HG03439 (cell line): ENCODE results near the gene SGCD.
A peak's percentile ranks its signal among the peaks of the same experiment; 100 is the strongest.

Source experiments
- ATAC-seq: cut with Tn5 transposase; IDR thresholded peaks from one replicate; pipeline ENCODE4 v1.9.1; 2021; ENCODE audit warnings: mild to moderate bottlenecking, moderate library complexity; ENCODE audit not compliant: unreplicated experiment

Gene SGCD

GRCh38 chr5:156450778-156451177 is 123.8 kb downstream of the SGCD start:
- ATAC-seq = no peak

DNA sequence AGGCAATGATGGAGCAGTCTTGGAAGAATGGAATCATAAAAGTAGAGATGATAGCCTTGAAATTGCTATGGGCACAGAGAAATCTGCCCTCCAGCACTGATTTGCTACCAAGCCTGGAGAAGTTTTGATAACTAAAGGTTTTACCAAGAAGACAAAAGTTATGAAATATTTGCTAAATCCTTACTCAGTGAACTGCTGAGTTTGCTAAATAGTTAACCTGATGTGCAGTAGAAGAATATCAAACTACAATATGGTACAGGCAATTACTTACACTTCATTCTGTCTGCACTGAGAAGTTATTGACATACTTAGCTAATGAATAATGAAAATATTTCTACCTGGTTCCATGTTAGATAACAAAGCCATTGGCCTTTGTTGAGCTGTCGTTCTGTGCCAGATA is 124.5 kb downstream of the SGCD start:
- ATAC-seq = no peak

DNA sequence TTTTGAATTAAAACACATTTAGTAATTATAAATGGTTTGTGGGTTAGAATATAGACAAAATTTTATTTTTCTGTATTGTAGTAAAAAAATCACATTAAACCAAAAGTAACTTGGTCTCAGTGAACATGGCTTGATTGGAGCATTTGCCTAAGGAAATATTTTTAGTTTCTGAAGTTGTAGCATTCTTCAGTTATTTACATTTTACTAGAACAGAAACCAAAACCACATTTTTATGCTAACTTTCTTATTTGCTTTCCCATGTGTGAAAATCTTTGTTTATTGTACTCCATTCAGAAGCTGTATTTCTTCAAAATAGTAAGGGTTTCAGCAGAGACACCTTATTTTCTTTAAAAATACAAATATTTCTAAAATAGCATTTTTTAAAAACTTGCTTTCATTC is 129.9 kb downstream of the SGCD start:
- peak; percentile 74 for ATAC-seq

DNA sequence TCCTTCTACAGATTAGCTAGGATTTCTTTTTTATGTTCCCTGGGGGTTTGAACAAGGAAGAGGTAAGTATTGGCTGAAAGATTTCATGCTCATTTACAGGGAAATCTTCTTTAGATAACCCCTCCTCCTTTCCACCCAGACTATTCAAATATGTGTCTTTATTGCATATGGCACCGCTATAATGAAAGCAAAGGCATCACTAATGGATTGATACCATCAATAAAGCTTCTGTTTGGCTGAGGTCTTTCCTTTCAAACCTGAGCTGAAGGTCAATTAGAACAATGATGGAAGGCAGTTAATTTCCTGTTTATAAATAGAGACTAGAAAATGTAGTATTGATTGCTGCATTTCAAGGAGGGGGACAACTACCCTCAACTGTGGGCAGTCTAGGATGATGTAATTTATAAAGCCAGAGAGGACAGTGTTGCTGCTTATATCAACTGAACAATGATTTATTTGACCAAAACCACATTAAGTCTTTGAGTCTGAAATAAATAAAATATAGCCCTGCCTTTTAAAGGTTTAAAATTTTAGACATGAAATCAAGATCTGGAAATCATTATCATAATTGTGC is 132.9 kb downstream of the SGCD start:
- no peak for ATAC-seq

DNA sequence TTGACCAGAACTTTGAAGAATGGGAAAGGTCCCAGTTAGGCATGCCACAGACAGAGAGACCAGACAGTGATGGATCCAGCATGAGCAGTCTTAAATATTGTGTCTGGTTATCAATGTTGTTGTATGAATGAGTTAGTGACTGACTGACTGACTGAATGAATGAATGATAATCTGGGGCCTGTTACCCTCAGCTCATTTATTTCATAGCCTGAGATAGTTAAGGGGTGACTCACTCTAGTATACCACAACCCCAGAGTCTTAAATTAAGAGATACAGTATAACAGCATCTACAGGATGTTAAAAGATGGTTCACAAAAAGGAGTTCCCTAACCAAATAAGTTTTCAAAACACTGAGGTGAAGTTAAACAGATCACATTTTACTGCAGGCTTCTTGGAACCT is 133.5 kb downstream of the SGCD start:
- ATAC-seq = no peak

GRCh38 chr5:156466871-156467270 is 139.9 kb downstream of the SGCD start:
- no peak for ATAC-seq

- no peak for ATAC-seq
Observed at GRCh38 chr5:156469636-156470035, 142.7 kb downstream of the SGCD start.

DNA sequence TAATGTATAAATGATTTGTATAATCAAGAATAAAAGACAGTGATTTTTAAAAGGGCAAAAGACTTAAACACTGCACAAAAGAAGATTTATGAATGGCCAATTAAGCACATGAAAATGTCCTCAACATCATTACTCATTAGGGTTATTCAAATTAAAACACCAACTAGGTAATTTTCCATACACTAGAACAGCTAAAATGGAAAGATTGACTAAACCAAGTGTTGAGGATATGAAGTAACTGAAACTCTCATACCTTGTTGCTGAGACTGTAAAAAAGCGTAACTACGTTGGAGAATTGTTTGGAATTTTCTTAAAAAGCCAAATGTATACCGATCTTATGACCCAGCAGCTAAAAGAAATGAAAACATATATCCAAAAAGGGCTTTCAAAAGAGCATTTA is 144.9 kb downstream of the SGCD start:
- ATAC-seq = no peak

- no peak for ATAC-seq
Observed at GRCh38 chr5:156473269-156473908, 146.4 kb downstream of the SGCD start.

DNA sequence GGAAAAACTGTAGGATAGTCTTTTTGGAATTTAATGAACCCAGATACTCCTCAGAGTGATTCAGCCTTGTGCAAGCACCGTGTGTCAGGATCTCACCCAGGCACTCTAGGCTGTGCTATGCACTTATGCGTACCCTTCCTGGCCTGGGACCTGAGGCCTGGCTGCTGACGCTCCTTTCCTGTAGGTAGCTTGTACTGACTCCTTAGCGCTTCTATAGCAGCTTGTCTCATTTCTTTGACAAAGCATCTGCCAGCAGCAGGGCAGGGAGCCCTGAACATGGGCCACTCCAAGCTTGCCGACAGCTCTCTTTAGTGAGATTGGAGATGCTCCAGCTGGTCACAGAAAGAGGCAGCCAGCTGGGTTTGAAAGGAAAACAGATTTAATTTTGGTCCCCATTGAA is 147.3 kb downstream of the SGCD start:
- ATAC-seq = no peak

DNA sequence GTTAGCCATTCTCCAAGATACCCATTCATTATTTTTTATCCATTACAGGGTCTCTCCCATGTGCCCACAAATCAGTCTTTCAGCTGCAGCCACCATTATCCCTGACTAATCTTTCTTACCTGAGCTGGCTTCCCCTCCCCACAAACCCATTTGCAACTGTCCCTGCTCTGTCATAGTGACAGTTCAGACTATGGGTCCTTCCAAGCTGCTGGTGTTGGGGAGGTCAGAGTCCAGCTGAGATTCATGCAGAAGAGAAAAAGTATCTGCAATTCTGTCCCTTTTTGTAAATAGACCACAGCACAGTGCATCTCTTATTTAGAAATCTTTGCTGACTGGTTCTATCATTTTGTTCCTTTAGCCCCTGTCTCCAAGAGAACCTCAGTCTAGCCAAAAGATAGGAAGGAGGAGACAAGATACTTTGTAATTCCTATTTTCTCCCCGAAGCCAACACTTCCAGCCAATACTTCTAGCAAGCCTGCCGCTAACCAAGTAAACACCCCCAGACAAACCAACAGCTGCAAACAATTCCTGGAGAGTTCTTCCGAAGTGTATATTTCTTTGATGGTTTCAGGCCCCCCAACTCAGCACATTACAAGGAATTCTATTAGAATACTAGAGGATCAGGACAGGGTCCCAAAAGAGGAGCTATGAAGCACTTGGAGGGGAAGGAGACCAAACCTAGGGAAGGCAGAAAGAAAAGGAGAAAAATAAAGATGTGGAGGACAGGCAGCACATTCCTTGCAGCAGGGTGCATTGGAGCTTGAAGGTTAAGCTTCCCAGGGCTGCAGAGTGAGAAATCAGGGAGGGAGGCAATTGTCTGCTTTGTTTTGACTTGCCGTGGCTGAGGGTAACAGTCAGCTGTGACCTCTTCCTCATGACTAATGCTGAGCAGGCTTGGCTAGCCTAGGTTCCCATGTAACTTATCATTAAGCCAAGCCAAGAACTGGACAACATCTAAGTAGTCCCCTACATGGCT is 148.5 kb downstream of the SGCD start:
- ATAC-seq = no peak

GRCh38 chr5:156476158-156476551 is 149.2 kb downstream of the SGCD start:
- no peak for ATAC-seq

DNA sequence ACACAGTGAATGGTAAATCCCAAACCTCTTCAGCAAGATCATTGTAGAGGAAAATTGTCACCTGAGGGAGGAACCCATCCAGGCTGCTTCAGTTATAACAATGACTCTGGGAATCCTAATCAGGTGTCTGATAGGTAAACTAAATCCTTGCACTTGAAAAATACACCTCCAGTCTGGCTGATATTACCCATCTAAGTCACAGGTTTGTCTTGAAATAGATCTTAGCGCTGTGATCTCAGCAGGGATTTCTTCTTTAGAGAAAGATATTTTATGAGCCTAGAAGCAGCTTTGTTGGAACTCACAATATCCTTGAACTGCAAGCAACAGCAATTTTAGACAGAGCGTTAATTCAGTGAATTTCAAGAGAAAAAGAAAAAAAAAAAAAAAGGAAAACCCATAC is 149.7 kb downstream of the SGCD start:
- no peak for ATAC-seq

DNA sequence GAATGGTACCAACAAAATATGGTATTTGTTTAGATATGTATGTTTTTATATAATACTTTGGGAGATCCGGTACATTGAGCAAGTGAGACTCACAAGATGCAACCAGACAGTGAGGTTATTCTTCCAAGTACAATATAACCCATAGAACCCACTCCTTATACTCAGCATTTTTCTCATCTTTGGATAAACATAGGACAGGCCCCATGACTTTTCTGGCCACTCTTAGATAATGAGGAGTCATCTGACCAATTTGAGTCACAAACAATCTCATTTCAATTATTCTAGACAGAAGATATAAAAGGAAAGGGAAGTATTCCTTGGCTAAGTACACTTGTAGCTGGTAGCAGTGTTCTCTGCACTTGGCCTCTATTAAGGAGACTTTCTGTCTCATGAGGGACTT is 150.2 kb downstream of the SGCD start:
- ATAC-seq = no peak

DNA sequence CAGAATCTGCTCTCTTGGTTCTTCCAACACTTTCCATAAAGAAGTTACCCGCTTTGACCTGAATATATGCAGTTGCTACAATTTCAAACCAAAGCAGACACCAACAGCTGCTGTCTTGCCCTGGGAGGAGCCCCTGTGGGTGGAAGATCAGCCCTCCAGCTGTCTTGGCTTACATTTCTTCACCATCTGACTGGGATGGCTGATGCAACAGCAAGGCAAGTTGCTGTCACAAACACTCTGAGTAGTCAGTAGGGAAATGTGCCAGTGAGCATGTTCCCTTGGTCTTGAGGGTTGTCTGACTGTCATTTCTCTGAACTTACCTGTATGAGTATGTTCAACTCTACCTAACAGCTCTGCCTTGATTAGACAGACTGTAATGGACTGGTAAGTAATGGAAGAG is 152.9 kb downstream of the SGCD start:
- ATAC-seq = peak; percentile 51

- no peak for ATAC-seq
Observed at GRCh38 chr5:156481741-156482140, 154.8 kb downstream of the SGCD start.

DNA sequence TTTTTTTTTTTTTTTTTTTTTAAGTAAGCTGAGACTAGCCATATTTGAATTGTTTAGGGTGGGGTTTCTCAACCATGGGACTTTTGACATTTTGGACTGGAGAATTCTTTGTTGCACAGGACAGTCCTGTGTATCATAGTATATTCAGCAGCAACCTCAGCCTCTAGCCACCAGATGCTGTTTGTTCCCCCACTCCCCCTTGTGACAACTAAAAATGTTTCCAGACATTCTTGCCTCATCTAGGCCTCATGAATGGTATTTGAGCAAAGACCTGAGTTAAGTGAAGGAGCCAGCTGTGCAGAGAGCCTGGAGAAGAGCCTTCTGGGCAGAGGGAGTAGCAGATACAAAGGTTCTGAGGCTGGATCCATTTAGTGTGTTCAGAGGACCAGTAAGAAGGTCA is 155.9 kb downstream of the SGCD start:
- no peak for ATAC-seq

- ATAC-seq = no peak
Observed at GRCh38 chr5:156486394-156487238, 159.7 kb downstream of the SGCD start.

GRCh38 chr5:156491766-156492165 is 164.8 kb downstream of the SGCD start:
- no peak for ATAC-seq

GRCh38 chr5:156496291-156496690 is 169.3 kb downstream of the SGCD start:
- ATAC-seq = no peak

DNA sequence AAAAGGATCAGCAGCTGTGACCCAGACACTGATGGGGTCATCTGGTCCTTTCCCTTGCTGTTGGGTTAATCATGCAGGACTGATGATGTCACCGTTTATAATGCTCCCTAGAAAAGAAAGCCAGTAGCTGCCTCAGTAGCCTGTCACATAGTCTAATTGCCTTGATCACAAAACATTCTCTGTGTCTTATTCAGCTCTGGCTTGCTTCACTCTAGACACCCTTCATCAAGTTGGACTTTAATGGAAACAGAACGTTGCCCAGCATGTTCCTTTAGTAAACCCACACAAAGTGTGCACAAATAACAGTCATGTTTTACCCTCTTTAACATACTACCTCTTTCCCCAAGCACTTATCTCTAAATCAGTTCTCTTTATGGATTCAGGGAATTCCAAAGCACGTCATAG is 170.8 kb downstream of the SGCD start:
- ATAC-seq = no peak
